HG02840 (cell line): Measurements from ENCODE around the gene HK2.

Experiments
- ATAC-seq: cut with Tn5 transposase; IDR thresholded peaks from one replicate; pipeline ENCODE4 v1.9.1; 2021; ENCODE audit warnings: mild to moderate bottlenecking, moderate library complexity, moderate number of reproducible peaks; ENCODE audit not compliant: unreplicated experiment, low FRiP score

The HK2 gene

GRCh38 chr2:74873678-74874640 is 40.0 kb downstream of the HK2 start:
- ATAC-seq: no peak

- ATAC-seq: no peak
Measured at GRCh38 chr2:74876081-74876886, 42.4 kb downstream of the HK2 start.

GRCh38 chr2:74877376-74877775 is 43.4 kb downstream of the HK2 start:
- no peak for ATAC-seq

GRCh38 chr2:74877781-74878433 is 44.0 kb downstream of the HK2 start:
- ATAC-seq: no peak

GRCh38 chr2:74878551-74878950 is 44.6 kb downstream of the HK2 start:
- no peak for ATAC-seq

- no peak for ATAC-seq
Measured at GRCh38 chr2:74880054-74880728, 46.3 kb downstream of the HK2 start.

GRCh38 chr2:74881176-74881575 is 47.2 kb downstream of the HK2 start:
- ATAC-seq: no peak

- ATAC-seq: no peak
Measured at GRCh38 chr2:74881626-74882298, 47.8 kb downstream of the HK2 start.

GRCh38 chr2:74882299-74882687 is 48.4 kb downstream of the HK2 start:
- ATAC-seq: no peak

GRCh38 chr2:74883011-74883410 is 49.1 kb downstream of the HK2 start:
- ATAC-seq: no peak

- no peak for ATAC-seq
Measured at GRCh38 chr2:74884118-74884762, 50.3 kb downstream of the HK2 start.

- ATAC-seq: no peak
Measured at GRCh38 chr2:74884866-74885265, 50.9 kb downstream of the HK2 start.

- ATAC-seq: no peak
Measured at GRCh38 chr2:74886251-74886650, 52.3 kb downstream of the HK2 start.

- ATAC-seq: no peak
Measured at GRCh38 chr2:74886811-74887210, 52.9 kb downstream of the HK2 start.

GRCh38 chr2:74887445-74887951 is 53.6 kb downstream of the HK2 start:
- no peak for ATAC-seq

- ATAC-seq: no peak
Measured at GRCh38 chr2:74887960-74888700, 54.2 kb downstream of the HK2 start.

- no peak for ATAC-seq
Measured at GRCh38 chr2:74889159-74889558, 55.2 kb downstream of the HK2 start.

GRCh38 chr2:74890711-74891110 is 56.8 kb downstream of the HK2 start:
- no peak for ATAC-seq
